NCI-H2196 treated with DMSO at 0.1 percent for 48 hours (cell line): Measurements from ENCODE around the gene ITPR1.

Source experiments
- DNase-seq: peaks from one replicate; lab custom pipeline; 2025; ENCODE audit not compliant: unreplicated experiment; lab: John Stamatoyannopoulos, UW

The ITPR1 gene

DNA sequence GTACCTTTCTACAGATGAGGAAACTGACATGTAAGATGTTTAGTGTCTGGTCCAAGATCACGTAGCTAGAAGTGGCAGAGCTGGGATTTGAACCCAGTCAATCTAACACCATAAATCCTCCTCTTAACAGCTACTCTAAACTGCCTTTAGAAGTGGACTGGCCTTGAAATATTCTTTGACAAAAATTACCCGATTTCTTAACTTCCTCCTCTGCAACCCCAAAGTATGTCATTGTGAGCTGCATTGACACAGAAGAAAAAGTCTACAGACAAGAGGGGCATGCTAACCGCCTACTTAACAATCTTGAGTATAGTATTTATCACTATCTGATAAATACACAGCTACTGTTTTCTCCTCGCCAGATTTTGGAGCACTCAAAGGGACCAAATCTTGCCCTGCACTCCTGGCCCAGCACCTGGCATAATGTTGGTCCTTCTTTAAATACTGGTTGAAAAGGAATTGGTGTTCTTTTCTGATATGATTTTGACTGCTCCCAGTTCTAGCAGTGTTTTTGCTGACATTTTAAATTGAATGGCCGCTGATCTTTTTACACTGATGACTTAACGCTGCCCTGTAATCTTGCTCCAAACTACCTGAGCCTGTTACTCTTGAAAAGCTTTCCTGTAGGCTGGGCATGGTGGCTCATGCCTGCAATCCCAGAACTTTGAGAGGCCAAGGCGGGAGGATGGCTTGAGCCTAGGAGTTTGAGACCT lies 36.9 kb downstream of the ITPR1 start:
- no peak for DNase-seq

DNA sequence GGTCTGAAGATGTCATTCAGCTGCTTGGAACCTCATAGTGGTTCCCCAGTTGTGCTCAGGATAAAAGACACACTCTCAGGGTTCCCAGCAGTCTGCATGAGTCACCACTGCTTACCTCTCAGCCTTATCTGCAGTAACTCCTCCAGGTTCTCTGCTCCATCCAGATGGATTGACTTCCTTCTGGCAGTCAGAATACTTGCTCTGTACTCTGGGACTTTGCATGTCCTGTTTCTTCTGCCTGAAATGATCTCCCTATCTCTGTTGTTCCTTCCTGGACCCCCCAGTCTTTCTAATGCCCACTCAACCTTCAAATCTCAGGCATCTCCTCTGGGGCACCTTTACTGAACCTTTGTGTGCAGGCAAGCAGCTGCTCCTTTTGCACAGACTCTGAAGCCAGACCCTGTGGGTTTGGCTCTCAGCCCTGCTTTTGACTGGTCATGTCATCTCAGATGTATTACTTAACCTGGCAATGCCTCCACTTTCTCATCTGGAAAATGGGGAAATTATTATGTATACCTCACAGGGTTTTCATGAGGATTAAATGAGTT lies 38.4 kb downstream of the ITPR1 start:
- DNase-seq = no peak

DNA sequence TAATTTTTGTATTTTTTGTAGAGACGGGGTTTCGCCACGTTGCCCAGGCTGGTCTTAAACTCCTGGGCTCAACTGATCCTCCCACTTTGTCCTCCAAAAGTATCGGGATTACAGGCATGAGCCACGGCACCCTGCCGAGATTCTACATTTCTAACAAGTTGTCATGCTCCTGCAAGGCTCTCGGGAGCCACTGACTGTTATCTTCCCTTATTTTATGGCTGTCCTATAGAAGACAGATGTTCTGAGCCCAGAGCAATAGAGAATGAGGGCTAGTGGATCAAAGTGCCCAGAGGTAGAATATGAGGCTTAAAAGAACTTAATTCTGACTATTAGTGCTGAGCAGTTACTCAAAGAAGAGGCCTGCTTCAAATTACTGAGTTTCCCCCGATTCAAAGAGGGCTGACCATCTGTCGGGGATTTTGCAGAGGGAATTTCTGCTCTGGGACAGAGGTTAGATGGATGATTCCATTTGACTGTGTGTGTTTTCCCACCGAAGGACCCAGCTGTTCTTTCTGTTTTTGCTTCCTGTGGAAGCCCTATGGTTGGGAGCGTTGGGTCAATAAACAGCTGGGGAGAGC lies 39.5 kb downstream of the ITPR1 start:
- no peak for DNase-seq

DNA sequence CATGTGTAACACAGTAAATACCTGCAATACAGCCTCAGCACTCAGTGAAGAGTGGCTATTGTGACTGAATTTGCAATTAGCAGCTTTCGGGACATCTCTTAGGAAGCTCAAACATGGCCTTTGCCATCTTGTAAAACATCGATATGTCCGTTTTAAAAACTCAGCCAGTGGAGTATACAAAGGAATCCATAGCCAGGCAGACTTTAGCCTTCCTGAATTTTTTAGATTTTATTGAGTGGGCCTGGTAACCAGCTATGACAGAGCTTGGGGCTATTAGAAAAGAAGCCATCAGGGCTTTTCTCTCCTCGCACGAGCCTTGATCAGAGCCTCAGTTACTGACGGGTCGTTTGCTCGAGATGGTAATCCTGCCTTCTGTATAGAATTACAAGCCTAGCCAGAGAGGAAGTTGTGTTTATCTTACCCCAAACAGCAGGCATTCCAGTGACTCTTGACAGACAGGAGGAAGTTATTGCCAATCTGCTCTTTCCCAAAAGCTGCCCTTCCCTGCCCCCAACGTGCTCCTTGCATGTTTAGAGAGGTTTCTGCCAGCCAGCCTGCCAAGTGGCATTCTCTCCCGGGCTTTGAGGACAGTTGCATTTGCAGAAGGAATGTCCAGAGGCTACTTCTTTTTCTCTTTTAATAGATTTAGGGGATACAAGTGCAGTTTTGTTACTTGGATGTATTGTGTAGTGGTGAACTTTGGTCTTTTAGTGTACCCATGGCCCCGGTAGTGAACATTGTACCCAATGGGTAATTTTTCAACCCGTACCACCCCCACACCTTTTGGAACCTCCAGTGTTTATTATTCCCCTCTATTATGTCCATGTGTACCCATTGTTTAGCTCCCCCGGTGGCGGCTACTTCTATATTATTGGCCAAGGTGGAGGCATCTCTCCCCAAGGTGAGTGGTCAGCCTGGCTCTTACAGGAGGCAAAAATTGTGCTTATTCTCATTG lies 40.6 kb downstream of the ITPR1 start:
- no peak for DNase-seq

DNA sequence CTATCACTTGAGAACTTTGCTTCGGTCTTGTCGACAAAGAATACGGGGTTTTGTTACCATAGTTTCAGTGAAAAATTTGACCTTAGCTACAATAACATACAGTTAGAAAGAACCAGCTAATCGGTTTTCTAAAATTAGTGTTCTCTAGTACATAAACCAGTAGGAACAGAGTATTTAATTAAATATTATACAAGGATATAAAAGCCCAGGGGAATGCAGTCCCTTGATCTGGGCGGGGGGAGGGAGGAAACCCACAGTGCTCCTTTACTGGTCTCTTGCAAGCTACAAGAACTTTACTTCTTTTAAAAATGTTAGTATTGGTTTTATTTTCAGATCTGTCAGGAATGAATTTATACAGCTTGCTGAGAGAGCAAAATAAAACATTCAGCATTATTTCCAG lies 41.8 kb downstream of the ITPR1 start:
- no peak for DNase-seq

DNA sequence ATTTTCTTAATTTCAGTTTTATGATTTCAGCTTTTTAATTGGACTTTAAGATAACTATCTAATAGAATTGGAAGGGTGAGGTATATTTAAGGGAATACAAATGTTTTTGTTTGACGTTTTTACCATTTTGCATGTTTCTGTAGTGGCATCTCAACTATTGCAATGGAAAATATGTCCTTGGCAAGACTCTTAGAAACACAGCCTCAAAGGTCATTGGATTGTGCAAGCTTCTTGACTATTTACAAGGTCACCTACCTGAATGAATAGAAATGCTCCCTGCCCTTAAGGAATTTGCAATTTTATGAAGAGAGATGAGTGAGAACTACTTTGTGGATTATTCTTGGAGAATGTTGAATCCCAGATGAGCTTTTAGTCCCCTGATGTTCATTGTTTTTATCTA lies 43.1 kb downstream of the ITPR1 start:
- no peak for DNase-seq

DNA sequence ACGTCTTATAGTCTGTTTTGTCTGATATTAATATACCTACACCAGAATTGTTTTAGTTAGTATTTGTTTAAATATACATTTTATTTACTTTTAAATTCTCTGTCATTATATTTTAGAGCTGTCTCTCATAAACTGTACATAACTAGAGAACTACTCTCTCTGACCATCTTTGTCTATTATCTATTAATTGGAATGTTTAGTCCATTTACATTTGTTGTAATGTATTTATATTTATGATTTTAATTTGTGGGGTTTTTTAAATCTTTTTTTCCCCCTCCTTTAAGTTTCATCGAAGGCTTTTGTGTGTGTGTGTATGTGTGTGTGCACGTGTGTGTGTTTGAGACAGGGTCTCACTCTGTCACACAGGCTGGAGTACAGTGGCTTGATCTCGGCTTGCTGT lies 47.1 kb downstream of the ITPR1 start:
- DNase-seq = no peak

DNA sequence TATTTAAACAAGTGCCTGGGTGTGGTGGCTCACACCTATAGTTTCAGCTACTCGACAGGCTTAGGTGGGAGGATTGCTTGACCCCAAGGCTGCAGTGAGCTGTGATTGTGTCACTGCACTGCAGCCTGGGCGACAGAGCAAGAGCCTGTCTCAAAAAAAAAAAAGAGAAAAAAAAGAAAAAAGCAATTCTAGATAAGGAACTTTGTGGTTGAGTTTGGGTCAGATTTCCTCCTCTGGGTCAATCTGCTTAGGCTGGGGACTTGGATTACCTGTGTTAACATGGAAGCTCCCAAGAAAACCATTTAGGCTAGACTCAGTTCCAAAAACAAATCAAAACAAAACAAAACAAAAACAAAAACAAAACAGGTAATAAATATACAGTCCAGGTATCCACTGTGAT lies 50.0 kb downstream of the ITPR1 start:
- DNase-seq = no peak

DNA sequence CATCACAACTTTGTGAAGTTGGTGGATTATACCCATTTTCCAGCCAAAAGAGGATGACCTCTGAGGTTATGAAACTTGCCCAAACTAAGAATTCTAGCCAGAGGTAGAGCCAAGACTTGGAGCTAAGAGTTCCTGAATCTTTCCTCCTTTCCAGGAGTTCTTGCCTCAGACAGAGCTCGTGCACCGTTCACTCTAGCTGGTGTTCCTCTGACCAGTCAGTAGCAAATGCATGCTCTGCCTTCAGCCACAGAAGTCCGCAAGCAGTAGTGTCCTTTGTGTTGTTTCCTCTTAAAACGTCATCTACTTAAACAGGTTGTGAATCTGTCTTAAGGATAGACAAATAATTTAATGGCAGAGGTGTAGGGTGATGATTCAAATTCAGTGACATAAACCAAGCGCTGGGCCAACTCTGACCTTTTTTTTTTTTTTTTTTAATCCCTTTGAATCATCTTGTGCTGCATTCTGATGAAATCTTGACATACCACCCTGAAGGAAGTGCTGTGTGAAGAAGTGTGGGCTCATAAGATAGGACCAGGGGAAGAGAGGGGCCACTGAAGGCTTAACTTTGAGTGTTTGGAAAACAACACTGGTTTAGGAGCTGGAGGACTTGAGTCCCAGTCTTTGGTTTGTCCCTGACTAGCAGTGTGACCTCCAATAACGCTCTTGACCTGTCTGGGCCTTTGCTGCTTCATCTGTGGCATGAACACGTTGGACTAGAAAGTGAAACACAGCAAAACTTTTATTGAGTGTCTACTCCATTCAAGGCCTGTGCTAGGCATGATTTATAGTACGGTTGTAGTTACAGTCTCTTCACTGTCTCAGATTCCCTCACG lies 53.4 kb downstream of the ITPR1 start:
- DNase-seq = no peak

DNA sequence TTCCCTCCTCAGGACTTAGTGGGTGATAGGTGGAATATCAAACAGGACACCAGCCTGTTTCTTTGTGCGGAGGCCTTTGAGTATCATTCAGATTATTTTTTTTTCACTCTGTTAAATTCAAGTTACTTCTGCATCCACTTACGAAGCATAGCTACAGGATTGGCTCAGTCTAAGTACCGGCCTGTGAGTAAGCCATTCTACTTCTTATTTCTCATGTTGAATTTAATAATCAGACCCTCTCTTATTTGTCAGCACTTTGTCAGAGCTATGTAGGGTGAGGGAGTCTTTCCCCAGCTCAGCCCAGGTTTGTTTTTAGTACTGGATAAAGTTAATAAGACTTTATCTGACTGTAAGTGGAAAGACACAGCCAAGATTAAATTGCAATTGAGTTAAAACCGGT lies 54.7 kb downstream of the ITPR1 start:
- no peak for DNase-seq

DNA sequence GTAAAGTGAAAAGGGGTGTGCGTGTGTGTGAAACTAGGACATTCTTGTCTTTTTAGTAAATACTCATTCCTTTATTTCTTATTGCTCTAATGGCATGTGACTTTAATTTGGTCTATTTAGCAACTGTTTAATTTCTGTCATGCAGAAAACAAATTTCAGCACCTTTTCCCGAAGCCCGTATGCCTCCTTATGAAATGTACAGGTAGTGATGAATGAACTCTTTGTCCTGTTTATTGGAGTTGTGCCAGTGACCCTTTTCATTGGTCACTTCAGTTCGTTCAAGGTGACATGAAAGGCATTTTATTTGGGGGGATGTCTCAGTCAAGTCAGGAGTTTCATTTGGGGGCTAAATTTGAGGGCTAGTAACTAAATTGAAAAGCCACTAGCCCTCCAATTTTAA lies 55.2 kb downstream of the ITPR1 start:
- DNase-seq = no peak

DNA sequence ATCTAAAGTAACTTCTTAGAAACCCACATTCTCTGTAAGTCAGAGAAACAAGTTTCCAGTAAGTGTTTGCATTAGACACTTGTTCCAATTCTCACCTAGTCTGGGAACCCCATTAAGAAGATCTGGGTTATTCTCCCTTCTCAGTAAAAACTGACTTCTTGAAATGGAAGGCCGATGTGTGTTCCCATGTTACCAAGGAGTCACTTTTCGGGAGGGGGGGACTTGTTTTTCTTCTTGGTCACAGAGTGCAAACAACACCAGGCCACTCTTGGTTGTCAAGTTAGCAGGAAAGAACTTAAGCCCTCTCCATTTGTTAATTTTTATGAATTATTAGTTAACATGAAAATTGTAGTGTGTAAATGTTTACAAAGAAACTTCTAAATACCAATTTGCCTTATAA lies 55.6 kb downstream of the ITPR1 start:
- no peak for DNase-seq

DNA sequence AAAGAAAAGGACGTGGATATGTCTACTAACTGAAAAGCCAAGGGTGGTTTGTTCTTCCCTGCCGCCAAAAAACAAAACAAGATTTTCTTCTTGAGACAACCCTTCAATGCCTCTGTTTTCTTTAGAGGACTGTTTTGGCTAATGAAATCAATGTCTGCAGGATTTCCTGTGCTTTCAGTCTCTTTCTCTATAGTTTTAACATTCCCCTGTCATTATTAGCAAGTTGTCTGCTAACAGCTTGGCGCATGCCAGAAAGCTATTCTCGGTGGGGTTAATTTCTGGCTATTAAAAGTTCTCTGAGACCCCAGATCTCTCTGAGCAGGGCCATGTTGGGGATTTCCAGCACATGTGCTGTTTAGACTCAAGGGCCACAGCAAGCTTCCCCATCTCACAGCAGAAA lies 56.7 kb downstream of the ITPR1 start:
- no peak for DNase-seq

DNA sequence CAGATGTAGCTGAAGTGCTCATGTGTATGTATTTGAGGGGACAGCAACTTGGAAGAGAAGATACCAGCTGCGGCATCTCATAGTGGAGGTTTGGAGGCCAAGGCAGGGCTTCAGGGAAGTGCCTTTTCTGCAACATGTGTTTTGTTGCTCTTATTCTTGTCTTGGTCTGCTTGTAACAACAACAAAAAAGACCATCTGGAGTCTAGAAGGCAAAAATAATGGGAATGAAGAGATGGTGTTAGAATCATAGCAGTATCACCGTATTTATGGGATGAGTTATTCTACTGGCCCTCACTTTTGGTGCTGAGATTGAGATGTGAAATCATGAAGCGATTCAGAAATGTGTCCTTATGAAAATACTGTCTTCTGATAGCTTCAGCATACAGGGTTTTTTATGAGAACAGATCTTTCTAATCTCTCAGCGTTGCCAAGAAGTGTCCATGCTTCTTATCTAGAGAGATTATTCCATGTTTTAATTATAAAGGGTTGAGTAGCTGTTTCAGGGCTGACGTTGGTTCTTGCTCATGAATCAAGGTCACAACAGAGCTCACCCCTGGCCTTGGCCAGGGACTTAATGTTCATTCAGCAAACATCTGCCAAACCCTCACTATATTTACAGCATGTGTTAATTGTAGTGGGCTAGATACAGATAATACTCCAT lies 58.0 kb downstream of the ITPR1 start:
- no peak for DNase-seq

DNA sequence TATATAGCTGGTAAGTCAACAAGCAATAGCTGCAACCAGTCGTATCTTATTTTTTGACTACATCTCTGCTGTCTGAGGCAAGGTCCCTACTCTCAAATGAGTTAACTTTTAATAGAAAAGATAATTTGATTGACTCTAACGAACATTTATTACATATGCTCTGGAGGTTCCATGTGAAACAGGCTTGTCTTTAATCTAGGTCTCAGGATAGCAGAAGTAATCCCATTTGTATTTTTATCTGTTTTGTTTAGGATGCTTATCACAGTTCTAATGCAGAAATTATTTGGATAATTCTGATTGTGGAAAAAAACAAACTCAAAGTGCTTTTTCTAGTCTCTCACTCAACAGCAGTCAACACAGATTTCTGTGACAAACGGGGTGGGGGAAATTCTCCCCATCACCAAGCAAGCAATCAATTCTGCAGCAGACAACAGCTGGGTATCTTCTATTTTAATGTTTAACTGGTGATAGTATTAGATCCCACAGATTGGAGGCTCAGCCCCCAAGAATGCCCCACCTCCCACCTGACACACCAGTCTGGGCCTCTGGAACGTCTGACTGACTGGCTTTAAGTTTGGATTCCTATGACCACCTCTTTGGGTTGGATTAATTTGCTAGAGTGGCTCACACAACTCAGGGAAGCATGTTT lies 58.8 kb downstream of the ITPR1 start:
- no peak for DNase-seq

DNA sequence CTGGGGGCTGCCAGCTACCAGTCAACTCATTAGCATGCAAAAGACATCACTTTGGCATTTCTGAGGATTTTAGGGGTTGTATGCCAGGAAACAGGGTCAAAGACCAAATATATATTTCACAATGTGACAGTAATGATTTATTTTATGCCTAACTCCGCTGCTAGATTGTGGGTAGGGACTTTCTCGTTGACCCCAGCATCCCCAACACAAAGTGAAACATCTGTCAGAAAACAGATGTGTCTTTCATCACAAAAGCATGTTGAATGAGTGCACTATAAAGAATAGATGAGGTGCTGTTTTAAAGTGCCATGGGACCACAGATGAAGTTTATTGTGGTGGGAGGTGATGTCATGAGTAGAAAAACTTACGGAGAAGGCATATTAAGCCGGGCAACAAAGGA lies 59.7 kb downstream of the ITPR1 start:
- no peak for DNase-seq

DNA sequence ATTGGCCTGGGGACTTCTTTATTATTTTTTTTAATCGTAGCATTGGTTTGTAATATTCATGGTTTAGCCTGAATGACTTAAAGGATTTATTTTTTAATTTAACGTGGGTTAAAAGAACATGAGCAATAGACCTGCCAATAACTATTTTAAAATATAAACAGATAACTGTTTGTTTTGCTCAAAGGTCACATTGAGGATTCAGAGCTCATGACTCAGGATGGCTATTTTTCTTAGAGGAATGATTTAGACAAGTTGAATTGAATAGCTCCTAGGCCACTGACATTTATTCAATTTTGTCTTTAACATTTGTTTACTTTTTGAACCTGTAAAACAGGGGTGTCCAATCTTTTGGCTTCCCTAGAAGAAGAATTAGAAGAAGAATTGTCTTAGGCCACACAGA lies 68.5 kb downstream of the ITPR1 start:
- DNase-seq = no peak

DNA sequence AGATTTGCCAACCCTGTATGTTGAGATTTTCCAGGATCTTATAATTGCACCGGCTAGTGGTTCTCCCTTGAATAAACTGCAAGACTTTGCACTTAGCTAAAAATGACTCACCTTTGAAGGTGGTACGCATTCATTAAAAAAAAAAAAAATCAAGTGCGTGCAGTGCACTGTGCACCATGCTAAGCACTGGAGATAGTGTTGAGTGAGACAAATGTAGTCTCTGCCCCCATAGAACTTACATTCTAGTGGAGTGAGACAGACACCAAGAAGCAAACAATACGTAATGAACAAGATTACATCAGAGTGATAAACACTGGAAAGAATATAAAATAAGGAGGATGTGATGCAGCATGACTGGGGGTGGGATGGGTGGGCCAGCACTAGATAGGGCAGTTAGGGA lies 69.4 kb downstream of the ITPR1 start:
- no peak for DNase-seq

DNA sequence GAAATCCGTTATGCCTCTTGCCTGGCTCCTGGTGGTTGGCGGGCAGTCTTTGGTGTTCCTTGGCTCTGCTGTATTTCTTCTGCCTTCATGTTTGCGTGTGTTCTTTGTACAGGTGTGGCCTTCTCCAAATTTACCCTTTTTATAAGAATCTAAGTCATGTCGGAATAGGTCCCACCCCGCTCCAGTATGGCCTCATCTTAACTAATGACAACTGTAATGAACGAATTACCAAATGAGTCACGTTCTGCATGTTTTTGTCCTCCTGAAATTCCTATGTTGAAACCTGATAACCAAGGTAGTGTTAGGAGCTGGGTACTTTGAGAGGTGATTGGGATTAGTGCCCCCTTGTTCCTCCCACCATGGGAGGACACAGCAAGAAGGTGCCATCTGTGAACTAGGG lies 71.1 kb downstream of the ITPR1 start:
- no peak for DNase-seq
